GM19455 (cell line): ENCODE measurements around the gene GSTM2.

Experiments
- ATAC-seq: cut with Tn5 transposase; IDR thresholded peaks from one replicate; pipeline ENCODE4 v1.9.1; 2021; ENCODE audit not compliant: unreplicated experiment

GSTM2 gene

DNA sequence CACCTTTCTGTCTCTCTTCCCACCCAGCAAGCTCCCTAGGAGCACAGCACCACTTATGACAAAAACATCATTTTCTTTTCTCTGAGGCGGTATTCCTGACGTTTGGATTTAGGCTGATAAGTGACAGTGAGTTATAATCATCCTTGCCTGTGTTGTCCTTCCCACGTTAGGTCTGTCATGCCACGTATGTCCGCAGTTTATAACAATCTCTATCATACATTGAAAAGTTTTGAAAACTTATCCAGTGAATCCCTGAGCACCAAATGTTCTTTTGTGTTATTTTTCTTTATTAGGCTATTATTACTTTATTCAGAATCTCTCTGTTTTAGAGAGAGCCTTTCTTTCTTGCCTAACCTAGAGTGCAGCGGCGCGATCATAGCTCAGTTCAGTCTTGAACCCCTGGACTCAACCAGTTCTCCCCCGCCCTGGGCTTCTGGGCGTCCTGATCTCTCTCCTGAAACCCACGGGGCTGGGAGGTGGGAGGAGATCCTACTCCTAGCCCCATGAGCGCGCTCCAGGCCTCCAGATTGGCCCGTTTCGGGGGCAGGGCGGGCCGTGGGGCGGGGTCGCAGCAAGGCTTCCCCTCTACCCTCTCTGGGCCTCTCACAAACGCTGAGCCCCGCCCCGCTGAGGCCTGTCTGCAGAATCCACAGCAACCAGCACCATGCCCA, at the start of gene GSTM2:
TSS of gene GSTM2 (plus strand) at position 606 of the 671 bp plus-strand sequence. CDS start at position 665, 59 bp downstream.
- peak; percentile 88 for ATAC-seq

DNA sequence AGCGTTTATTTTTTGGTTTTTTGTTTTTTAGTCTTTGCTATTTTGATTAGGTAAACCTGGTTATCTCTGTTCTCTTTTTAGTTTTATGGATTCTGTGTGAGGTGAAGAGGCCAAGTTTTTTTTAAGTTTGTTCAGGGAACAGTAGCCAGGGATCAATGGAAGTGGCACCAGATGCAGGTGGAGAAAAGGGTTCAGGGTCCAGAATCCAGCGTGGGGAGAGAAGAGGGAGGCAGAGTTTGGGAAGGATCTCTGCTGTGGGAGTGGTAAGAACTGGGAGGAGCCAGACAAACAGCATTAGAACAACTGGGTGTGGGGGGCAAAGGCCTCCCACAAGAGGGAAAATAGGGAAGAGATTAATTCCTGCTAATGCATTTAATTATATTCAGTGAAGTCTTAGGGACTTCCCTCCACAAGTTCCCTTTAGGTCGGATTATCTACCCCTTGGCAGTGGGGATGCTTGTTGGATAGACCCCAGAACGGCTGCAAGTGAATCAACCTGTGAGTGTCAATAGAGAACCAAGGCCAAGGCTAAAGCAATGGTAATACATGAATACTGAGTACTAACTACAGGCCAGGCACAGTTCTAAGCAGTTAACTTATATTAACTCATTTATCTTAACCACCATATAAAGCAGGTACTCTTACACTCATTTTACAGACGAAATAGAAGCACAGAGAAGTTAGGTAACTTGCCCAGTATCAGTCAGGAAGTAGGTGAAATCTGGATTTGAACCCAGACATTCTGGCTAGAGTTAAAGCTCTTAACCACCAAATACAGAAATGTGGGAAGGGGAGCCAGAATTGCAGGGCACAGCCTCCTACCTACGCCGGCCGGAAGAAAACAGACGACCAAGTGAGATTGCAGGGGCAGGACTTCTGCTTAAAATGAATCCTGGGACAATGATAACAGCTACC, 48.9 kb upstream of the GSTM2 start:
- ATAC-seq = no peak

DNA sequence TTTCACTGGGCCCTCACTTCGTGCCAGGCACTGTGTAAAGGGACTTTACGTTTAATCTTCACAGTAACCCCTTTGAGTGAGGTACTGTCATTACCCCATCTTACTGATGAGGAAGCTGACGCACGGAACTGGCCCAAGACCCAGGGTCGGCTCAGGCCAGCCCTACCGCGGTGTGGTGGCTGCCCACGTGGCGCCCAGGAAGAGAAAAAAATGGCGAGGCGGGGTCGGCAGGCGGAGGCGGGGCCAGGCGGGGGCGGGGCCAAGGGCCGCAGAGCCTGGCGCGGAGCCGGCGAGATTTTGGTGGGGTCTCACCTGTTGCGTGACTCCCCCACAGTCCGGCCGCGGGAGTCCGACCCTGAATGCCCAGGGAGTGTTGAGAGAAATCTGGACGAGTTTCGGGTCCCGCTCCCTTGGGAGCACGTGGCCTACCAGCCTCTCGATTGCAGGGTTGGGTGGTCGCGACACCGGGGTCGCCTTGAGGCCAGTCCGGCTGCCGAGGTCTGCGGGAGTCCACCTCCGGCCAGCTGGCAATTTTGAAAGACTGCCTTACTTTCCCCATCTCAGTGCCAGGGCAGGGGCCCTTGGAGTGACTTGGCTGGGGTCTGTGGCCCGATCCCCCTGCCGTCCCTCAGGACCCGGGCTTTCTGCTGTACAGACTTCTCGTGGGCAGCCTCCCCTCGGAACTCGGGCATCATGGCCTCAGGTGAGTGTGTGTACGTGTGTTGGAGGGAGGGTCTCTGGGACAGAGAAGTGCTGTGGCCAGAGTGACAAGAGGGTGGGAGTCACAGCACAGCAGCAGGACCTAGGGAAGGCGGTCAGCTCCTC, 48.1 kb upstream of the GSTM2 start, which contains the start of the genes AMPD2 and GNAT2:
TSS of gene AMPD2 (plus strand) at position 262 of the 825 bp plus-strand sequence. CDS start 1,339 bp downstream, outside the sequence.
TSS of gene GNAT2 (minus strand) at position 41 of the 825 bp plus-strand sequence. CDS start 6,746 bp downstream, outside the sequence.
- ATAC-seq = peak; percentile 63

DNA sequence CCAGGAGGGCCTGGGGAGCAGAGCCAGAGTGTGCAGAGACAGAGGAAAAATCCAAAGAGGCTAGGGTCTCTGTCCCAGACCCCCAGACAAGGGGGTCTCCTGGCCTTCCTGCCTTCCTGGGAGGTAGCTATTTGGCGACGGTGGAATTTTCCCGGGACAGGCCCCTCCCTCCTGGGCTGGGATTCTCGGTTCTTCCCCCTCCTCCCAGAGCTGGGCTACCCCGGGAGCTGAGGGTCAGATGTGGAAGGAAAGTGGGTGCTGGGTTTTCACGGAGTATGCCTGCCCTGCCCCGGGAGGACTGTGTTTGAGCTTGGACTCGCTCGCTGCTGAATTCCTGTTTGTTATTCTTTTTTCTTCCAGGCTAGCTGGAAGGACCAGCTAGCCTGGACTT, 47.5 kb upstream of the GSTM2 start:
- peak; percentile 4 for ATAC-seq

DNA sequence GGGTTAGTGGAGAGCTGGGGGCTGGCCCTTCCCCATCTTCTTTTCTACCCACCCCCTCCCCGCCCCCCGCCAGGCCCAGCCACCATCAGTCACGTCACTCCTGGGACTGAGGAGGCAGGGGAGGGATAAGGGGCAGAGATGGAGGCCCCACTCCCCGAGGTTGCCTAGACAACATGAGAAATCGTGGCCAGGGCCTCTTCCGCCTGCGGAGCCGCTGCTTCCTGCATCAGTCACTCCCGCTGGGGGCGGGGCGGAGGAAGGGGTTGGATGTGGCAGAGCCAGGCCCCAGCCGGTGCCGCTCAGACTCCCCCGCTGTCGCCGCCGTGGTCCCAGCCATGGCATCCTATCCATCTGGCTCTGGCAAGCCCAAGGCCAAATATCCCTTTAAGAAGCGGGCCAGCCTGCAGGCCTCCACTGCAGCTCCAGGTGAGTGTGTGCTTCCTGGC, 47.0 kb upstream of the GSTM2 start:
- peak; percentile 74 for ATAC-seq

DNA sequence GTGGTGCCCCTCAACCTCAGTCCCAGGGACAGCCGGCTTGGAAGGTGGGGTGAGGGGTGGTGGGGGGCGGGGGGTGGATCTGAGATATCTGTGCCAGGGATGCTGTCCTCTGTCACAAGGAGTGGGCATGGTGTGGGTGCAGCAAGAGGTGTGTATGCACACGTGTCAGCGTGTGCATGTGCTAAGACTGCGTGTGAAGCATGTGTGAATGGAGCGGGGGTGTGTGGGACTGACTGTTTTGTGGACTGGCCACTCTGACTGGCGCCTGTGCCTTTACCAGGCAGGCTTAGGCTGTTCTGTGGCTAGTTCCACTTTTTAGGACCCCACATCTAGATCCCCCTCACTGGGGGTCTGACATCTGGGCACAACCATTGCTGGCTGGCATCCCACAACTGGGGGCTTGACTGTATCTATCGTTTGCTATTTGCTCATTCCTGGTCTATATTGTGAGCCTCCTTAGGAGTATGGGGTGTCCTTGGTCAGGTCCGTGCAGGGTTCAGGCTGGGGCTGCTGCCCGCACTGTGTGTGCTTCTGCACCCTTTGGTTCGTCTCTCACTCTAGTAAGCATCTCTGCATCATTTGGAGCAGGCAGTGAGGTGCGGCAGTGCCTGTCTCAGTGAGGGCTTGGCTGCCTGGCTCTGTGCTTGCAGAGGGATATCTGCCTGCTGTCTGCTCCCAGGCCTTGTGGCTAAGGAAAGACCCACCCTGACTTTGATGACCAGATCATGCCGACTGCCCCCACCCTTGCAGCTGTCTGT, 46.3 kb upstream of the GSTM2 start:
- ATAC-seq = no peak

DNA sequence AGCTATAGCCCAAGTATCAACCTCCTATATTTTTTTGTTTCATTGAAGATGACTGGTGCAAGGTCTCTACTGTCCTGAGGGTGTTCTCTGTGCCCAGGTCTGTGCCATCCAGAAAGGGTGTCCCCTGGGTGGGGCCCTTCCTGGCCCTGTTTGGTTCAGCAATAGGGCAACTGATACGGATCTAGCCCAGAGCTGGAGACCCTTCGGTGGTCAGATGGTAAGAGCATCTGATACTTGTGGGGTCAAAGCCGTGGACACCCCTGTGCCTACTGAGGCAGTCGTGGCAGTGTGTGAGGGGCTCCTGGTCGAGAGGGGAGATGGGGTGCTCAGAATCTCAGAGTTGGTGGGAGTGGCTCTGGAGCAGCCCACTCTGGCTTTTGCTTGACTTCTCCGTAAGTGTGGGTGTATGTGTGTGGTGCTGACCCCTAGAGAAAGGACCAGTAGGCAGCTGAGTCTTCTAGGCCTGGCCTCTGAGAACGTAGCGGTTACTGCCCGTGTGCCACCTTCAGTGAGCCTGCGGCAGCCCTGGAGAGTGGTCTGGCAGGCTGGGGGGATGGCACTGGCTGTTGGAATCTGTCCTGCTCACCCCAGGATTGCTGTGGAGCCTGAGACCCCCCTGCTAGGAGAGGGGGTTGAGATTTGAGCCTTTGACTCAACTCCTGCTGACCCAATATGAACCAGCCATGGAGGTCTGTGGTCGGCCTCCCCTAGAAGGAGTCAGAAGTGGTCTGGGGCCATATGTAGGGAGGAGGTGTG, 45.5 kb upstream of the GSTM2 start:
- ATAC-seq = no peak

DNA sequence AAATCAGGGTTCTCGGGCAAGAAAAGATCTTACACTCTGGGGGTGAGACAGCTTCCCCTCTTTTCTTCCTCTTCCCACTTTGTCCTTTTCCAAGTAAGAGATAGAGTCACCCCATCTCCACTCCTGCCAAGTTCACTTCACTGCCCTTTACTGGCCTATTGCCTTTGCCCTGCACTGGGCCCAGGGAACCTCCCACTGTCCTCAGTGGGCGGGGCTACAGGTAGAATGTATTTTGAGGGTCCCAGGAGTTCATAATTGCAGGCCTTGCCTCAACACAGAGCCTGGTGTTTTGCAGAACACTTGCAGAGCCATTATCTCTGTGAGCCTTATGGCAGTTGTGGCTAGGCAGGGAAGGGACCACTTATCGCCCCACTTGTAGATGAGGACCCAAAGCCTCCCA, 45.0 kb upstream of the GSTM2 start:
- no peak for ATAC-seq

DNA sequence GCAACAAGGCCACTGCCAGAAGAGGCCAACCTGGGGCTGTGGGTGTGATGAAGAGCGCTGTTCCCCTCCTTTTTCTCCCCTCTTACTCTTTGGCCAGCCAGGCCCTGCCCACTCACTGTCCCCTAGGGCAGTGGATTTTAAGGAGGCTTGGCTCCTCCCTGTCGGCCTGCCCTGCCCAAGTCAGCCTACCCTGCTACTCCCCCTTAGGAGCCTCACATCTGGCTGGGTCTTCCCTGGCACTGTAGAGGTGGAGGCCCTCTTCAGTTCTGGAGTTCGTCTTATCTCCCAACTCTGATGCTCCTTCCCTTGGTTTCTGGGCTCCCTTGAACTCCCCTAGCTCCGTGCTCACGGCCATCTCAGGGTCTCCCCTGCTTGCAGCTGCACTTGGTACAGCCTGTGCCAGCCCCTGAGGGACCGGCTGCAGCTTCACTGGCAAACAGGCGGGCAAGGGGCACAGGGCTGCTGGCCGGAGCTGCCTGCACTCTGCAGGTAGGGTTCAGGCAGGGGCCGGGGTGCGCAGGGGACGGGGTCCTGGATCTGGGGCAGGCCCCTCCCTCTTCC, 44.2 kb upstream of the GSTM2 start:
- no peak for ATAC-seq

DNA sequence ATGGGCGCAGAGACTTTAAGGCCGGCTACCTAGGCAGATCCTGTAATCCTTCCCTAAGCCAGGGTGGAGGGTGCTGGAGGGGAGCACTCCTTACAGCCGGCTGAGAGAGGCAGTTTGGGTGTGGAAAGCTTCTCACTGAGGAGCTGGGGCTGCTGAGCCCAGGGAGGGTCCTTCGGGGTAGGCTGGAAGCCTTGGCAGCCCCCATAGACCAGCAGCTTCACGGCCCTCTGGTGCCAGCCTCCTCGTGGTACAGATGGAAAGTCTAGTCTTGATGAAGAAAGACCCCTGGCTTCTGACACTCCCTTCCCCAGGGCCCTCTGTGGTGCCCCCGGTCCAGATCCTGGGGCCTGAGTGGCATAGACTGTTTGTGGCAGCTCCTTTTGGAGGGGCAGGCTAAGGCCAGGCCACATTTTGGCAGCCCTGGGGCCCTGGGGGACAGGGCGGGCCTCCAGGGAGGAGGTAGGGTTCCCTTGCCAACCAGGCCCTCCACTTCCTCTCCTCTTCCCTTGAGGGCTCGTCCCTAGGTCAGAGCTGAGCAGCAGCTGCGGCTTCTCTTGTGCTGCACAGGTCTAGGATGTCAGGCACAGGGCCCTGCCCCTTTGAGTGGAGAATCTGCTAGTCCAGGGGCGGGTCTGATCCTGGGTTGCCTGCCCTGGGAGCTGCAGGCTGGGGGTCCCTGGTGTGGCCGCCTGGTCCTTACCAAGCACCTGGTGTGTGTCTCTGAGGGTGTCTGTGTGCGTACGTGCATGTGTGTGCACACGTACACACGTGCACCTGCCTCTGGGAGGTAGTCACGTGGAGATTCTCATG, 43.5 kb upstream of the GSTM2 start:
- ATAC-seq = no peak

DNA sequence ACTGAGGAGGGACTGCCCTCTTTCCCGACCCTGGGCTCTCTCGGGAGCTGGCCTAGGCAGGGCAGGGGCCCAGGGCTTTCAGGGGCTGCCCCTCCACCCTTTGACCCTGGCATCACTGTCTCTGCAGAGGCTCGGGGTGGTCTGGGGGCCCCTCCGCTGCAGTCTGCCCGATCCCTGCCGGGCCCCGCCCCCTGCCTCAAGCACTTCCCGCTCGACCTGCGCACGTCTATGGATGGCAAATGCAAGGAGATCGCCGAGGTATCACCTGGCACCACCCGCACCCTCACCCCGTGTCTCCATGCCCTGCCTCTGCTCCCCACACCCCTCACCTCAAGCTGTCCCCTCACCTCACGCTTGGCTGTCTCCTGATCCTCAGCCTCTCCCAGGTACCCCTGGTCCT, 42.7 kb upstream of the GSTM2 start:
- ATAC-seq = no peak

DNA sequence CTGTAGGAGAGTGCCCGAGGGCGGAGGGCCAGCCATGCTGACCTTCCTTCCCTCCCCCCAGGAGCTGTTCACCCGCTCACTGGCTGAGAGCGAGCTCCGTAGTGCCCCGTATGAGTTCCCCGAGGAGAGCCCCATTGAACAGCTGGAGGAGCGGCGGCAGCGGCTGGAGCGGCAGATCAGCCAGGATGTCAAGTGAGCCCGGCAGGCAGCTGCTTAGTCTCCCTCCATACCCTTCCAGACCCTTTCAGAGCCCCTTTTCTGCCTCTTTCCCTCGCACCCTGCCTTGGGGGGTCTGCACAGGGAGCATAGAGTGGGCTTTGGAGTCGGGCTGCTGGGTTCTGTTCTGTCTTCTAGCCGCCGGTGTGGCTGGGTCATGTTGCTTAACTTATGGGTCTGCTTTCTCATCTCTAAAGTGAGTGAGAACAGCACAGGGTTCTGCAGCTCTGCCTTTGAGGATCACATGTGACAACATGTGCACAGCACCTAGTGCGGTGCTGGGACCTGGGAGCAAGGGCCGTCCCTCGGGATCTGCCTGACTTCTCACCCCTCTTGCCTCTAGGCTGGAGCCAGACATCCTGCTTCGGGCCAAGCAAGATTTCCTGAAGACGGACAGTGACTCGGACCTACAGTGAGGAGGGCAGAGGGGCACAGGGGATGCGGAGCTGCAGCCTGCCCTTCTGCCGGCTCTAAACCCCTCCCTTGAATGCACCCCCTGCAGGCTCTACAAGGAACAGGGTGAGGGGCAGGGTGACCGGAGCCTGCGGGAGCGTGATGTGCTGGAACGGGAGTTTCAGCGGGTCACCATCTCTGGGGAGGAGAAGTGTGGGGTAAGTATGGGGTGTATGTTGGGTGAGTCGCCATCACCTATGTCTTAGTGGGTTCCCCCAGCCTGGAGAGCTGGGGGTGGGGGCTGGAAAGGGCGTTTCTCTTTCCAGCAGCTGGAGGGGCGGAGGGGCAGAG, 42.0 kb upstream of the GSTM2 start:
- no peak for ATAC-seq

DNA sequence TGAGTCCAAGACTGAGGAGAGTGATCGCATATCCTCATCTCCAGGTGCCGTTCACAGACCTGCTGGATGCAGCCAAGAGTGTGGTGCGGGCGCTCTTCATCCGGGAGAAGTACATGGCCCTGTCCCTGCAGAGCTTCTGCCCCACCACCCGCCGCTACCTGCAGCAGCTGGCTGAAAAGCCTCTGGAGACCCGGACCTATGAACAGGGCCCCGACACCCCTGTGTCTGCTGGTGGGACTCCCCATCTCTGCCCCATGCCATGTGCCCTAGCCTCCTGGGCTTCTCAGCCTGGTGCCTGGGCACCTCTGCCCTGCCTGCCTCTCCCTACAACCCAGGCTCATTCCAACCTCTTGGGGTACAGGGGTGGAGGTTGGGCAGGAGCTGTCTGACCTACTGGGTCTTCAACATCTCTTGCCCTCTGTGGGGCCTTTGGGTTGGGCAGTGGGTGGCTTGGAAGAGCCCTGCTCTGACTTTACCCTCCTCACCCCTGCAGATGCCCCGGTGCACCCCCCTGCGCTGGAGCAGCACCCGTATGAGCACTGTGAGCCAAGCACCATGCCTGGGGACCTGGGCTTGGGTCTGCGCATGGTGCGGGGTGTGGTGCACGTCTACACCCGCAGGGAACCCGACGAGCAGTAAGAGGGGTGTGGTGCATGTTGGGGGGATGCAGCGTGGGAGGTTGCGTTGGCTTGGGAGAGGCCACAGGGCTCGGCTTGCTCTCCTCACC, 41.0 kb upstream of the GSTM2 start:
- no peak for ATAC-seq

DNA sequence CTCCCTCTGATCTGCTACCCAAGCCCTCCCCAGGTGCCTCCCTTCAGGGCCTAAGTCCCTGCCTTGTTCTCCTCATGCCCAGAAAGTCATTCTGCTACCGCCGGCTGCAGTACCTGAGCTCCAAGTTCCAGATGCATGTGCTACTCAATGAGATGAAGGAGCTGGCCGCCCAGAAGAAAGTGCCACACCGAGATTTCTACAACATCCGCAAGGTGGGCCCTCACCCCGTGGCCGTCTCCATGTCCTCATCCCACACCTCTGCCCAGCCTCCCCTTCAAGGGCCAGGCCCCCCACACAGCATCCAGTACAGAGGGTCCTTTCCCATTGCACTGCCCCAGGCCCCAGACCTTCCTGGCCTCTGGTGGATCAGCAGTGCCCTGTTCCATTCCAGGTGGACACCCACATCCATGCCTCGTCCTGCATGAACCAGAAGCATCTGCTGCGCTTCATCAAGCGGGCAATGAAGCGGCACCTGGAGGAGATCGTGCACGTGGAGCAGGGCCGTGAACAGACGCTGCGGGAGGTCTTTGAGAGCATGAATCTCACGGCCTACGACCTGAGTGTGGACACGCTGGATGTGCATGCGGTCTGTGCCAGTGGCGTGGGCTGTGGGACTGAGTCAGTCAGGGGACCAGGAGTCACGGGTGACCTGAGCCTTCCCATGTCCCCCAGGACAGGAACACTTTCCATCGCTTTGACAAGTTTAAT, 40.0 kb upstream of the GSTM2 start:
- no peak for ATAC-seq

DNA sequence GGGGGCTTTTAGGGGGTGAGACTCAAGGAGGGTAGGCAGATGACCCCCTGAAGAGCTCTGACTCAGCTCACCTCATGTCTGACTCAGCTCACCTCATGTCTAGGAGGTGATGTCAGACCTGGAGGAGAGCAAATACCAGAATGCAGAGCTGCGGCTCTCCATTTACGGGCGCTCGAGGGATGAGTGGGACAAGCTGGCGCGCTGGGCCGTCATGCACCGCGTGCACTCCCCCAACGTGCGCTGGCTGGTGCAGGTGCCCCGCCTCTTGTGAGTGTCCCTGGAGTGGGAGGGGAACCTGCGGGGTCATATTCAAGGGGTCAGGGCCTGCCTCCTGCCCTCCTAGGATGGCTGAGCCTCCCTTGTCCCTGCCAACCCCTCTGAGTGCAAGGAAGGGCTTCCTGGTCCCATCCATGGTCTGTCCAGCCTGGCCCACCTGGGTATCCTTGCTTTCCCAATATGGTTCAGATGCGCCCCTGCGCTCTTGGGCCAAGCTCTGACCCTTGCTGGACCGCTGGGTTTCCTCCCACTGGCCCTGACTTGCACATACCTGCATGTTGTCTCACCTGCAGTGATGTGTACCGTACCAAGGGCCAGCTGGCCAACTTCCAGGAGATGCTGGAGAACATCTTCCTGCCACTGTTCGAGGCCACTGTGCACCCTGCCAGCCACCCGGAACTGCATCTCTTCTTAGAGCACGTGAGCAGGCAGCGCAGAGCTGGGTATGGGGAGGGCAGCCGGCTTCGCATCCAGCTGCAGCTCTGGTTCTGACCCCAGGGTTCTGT, 39.1 kb upstream of the GSTM2 start:
- ATAC-seq = no peak
